ENCODE results near the gene IFNA8. TPM values are rescaled to one million over a fixed set of nuclear protein-coding genes. Genes with fewer than 3 reads are reported as not detected.

Gene IFNA8
- total and polyA plus RNA-seq, 3 experiments from 2014 or later: not detected

DNA sequence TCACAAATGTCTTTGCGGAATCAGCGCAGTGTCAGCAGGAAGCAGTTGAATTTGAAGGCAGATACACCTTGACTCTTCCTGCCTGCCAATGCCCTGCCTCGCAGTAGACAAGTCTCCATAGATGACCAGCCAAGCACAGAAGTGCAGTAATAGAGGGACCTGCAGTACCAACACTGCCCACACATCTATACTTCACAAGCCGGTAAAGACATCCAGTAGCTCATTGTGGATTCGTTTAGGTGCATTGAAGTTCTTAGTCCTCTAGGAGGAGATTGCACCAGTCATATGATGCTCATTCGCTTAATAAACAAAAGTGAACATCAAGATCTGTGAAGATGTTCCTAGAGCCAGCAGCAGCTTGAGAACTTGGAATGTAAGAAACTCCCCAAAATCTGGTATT is 16.6 kb upstream of the IFNA8 start:
- Histone ChIP-seq H3K4me1 (ENCODE audit: insufficient read depth, low read length) (peaks cover 4% of the 10 kb centered on the region), H3K9me3 (ENCODE audit: low read length) (no peaks in the 10 kb centered on the region), H3K4me3 (ENCODE audit: low read length) (no peak overlapping the region), H3K27ac (ENCODE audit: low read depth, low read length) (no peak overlapping the region), H3K36me3 (ENCODE audit: insufficient read depth, low read length) (no peaks in the 10 kb centered on the region), H3K27me3 (ENCODE audit: insufficient read depth, low read length, poor library complexity, severe bottlenecking) (peaks cover 7% of the 10 kb centered on the region)
- Mint-ChIP-seq H3K27me3 (peaks cover 15 to 73% of the 10 kb centered on the region in 2 donors), H3K4me3 (no peak overlapping the region), H3K4me1 (peaks cover 4 to 9% (median 7%) of the 10 kb centered on the region in 3 donors), H3K36me3 (peaks cover 0 to 1% (median 0%) of the 10 kb centered on the region in 3 donors), H3K9me3 (no peaks in the 10 kb centered on the region), H3K27ac (no peak overlapping the region)
- DNase-seq: no peak
- ChIA-PET CTCF (interaction anchor here (1.7 to 1.8 kb wide), 2 partner anchors 13 to 197 kb away, joined by 5 read pairs; no protein-coding TSS in a partner anchor), POLR2A (interaction anchor here (0.5 kb wide), 1 partner anchor 770 kb away, joined by 3 read pairs; the partner anchor contains the start of gene MLLT3)

DNA sequence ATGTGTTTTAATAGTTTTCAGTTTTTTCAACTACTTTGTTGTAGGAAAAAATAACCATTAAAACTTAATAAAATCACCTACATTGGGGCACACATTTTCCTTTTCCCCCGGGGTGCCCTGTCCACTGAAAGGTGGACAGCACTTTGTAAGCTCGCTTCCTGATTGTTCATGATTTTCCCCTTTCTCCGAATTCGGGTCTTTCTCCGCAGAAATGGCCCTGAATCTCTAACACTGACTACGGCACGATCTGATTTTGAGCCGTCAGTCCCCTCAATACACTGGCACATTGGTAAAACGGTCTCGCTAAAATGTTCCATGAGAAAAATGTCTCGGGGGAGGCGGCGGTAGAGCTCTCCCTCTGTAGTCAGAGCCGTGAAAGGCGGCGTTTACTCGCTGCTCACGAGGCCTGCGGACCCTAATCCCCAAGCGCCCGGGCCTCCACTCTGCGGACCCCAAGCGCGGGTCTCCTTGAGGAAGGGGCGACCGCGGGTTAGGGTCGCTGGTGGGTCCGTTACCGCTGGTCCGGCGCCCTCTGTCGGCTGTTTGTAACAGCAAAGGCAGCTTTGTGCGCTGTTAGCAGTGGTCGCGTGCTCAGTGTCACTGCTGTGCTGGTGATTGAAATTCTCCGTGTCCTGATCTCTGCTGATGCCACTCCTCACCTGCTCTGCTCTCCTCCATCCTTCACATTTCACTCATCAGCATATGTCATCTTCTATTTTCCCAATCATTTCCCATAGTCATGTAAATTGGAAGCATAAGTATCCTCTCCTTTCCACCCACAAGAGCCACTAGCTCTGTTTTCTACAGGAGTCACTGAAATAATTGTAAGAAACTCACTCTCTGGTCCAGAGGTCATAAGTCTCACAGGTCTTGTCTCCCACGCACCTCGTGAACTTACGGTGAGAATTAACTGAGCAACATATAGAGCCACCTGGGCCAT is 12.9 kb upstream of the IFNA8 start:
- Mint-ChIP-seq H3K9me3 (no peaks in the 10 kb centered on the region), H3K27ac (peak overlapping the region in 1 of 8 donors; percentile 40), H3K4me3 (peak overlapping the region; percentile 11 to 76 (median 58)), H3K27me3 (peaks cover 21 to 75% of the 10 kb centered on the region in 2 donors), H3K4me1 (peaks cover 4 to 9% (median 7%) of the 10 kb centered on the region in 3 donors), H3K36me3 (peaks cover 0 to 1% (median 0%) of the 10 kb centered on the region in 3 donors)
- Histone ChIP-seq H3K27ac (ENCODE audit: low read depth, low read length) (no peak overlapping the region), H3K9me3 (ENCODE audit: low read length) (no peaks in the 10 kb centered on the region), H3K36me3 (ENCODE audit: insufficient read depth, low read length) (no peaks in the 10 kb centered on the region), H3K27me3 (ENCODE audit: insufficient read depth, low read length, poor library complexity, severe bottlenecking) (no peaks in the 10 kb centered on the region), H3K4me3 (ENCODE audit: low read length) (peak overlapping the region; percentile 44), H3K4me1 (ENCODE audit: insufficient read depth, low read length) (peaks cover 4% of the 10 kb centered on the region)
- peak; percentile 35 to 71 (median 45) for DNase-seq
- ChIA-PET CTCF (interaction anchor here (0.7 to 2.9 kb wide), 33 partner anchors 9 to 393 kb away, joined by 3 to 31 read pairs (median 5); partner anchors contain the start of genes IFNA14 and KLHL9), POLR2A (interaction anchor here (0.6 to 1.2 kb wide), 3 partner anchors 44 to 77 kb away, joined by 3 to 5 read pairs (median 3); no protein-coding TSS in a partner anchor)

DNA sequence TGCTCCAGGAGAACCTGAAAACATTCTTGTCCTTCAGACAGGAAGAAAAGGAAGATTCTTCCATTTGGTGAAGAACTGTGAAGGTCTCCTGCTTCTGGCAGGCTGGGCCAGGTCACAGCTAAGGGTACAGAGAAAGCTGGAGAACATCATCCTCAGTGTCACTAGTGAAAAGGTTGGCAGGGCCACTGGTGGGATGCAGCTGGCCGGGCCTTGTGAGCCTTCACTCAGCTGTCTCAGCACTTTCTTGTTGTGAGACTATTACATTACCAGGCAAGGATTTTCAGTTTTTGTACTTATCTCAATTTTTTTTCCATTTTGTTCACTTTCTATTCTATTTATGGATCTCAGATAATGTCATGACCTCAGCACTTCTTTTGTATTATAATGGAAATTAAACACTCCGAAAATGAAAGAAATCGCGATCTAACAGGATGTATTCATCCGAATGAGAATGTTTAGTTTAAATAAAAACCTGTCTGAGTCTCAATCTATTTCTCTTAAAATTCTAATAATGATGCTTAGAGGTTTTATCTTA is 9.9 kb upstream of the IFNA8 start:
- Histone ChIP-seq H3K9me3 (ENCODE audit: low read length) (no peaks in the 10 kb centered on the region), H3K4me1 (ENCODE audit: insufficient read depth, low read length) (peaks cover 10% of the 10 kb centered on the region), H3K4me3 (ENCODE audit: low read length) (no peak overlapping the region), H3K36me3 (ENCODE audit: insufficient read depth, low read length) (no peaks in the 10 kb centered on the region), H3K27ac (ENCODE audit: low read depth, low read length) (no peak overlapping the region), H3K27me3 (ENCODE audit: insufficient read depth, low read length, poor library complexity, severe bottlenecking) (peaks cover 11% of the 10 kb centered on the region)
- ChIA-PET POLR2A (no interaction called here), CTCF (interaction anchor here (1.4 to 1.8 kb wide), 2 partner anchors 70 to 75 kb away, joined by 4 read pairs; no protein-coding TSS in a partner anchor)
- Mint-ChIP-seq H3K4me3 (no peak overlapping the region), H3K27me3 (peaks cover 30 to 80% of the 10 kb centered on the region in 2 donors), H3K9me3 (no peaks in the 10 kb centered on the region), H3K27ac (no peak overlapping the region), H3K36me3 (peaks cover 0 to 2% (median 0%) of the 10 kb centered on the region in 3 donors), H3K4me1 (peaks cover 8 to 19% (median 9%) of the 10 kb centered on the region in 3 donors)
- DNase-seq: no peak

- Histone ChIP-seq H3K27me3 (ENCODE audit: insufficient read depth, low read length, poor library complexity, severe bottlenecking) (peaks cover 11% of the 10 kb centered on the region), H3K36me3 (ENCODE audit: insufficient read depth, low read length) (no peaks in the 10 kb centered on the region), H3K4me3 (ENCODE audit: low read length) (no peak overlapping the region), H3K27ac (ENCODE audit: low read depth, low read length) (no peak overlapping the region), H3K4me1 (ENCODE audit: insufficient read depth, low read length) (peaks cover 10% of the 10 kb centered on the region), H3K9me3 (ENCODE audit: low read length) (no peaks in the 10 kb centered on the region)
- Mint-ChIP-seq H3K36me3 (peaks cover 0 to 2% (median 0%) of the 10 kb centered on the region in 3 donors), H3K9me3 (no peaks in the 10 kb centered on the region), H3K4me1 (peaks cover 8 to 19% (median 9%) of the 10 kb centered on the region in 3 donors), H3K4me3 (no peak overlapping the region), H3K27me3 (peaks cover 26 to 85% of the 10 kb centered on the region in 2 donors), H3K27ac (no peak overlapping the region)
- no peak for DNase-seq
- POLR2A ChIA-PET: no interaction called here
- CTCF ChIA-PET: interaction anchor here (1.4 kb wide), 1 partner anchor 76 kb away, joined by 4 read pairs; no protein-coding TSS in a partner anchor
Measured at GRCh38 chr9:21399956-21400355, 9.0 kb upstream of the IFNA8 start.

GRCh38 chr9:21402386-21403251 is 6.3 kb upstream of the IFNA8 start:
- Histone ChIP-seq H3K9me3 (ENCODE audit: low read length) (no peaks in the 10 kb centered on the region), H3K27me3 (ENCODE audit: insufficient read depth, low read length, poor library complexity, severe bottlenecking) (peaks cover 11% of the 10 kb centered on the region), H3K27ac (ENCODE audit: low read depth, low read length) (no peak overlapping the region), H3K4me1 (ENCODE audit: insufficient read depth, low read length) (peaks cover 7% of the 10 kb centered on the region), H3K36me3 (ENCODE audit: insufficient read depth, low read length) (no peaks in the 10 kb centered on the region), H3K4me3 (ENCODE audit: low read length) (peak overlapping the region; percentile 17)
- H3K27ac Mint-ChIP-seq: no peak overlapping the region
- H3K9me3 Mint-ChIP-seq: no peaks in the 10 kb centered on the region
- peaks cover 0 to 11% (median 4%) of the 10 kb centered on the region in 3 donors for H3K4me1 Mint-ChIP-seq
- H3K4me3 Mint-ChIP-seq: peak overlapping the region in 6 of 7 donors; percentile 54 to 80 (median 66)
- H3K27me3 Mint-ChIP-seq: peaks cover 21 to 68% of the 10 kb centered on the region in 2 donors
- peaks cover 0 to 1% (median 0%) of the 10 kb centered on the region in 3 donors for H3K36me3 Mint-ChIP-seq
- peak in 1 of 5 donors; percentile 4 for DNase-seq
- CTCF ChIA-PET: interaction anchor here (1.3 to 1.8 kb wide), 4 partner anchors 42 to 84 kb away, joined by 3 to 4 read pairs (median 4); no protein-coding TSS in a partner anchor
- POLR2A ChIA-PET: interaction anchor here (0.7 kb wide), 1 partner anchor 305 kb away, joined by 4 read pairs; no protein-coding TSS in a partner anchor

GRCh38 chr9:21404146-21404545 is 4.8 kb upstream of the IFNA8 start:
- Histone ChIP-seq H3K27me3 (ENCODE audit: insufficient read depth, low read length, poor library complexity, severe bottlenecking) (peaks cover 11% of the 10 kb centered on the region), H3K4me1 (ENCODE audit: insufficient read depth, low read length) (peaks cover 7% of the 10 kb centered on the region), H3K27ac (ENCODE audit: low read depth, low read length) (no peak overlapping the region), H3K36me3 (ENCODE audit: insufficient read depth, low read length) (no peaks in the 10 kb centered on the region), H3K9me3 (ENCODE audit: low read length) (no peaks in the 10 kb centered on the region), H3K4me3 (ENCODE audit: low read length) (no peak overlapping the region)
- Mint-ChIP-seq H3K9me3 (no peaks in the 10 kb centered on the region), H3K36me3 (peaks cover 0 to 1% (median 0%) of the 10 kb centered on the region in 3 donors), H3K27ac (peak overlapping the region in 1 of 8 donors; percentile 11), H3K4me1 (peaks cover 0 to 11% (median 4%) of the 10 kb centered on the region in 3 donors), H3K4me3 (no peak overlapping the region), H3K27me3 (peaks cover 17 to 53% of the 10 kb centered on the region in 2 donors)
- DNase-seq: no peak
- ChIA-PET CTCF (interaction anchor here (0.9 to 1.5 kb wide), 2 partner anchors 40 to 78 kb away, joined by 3 to 4 read pairs; no protein-coding TSS in a partner anchor), POLR2A (no interaction called here)

GRCh38 chr9:21412107-21412506 is 3.2 kb downstream of the IFNA8 start:
- Histone ChIP-seq H3K4me3 (ENCODE audit: low read length) (no peak overlapping the region), H3K36me3 (ENCODE audit: insufficient read depth, low read length) (no peaks in the 10 kb centered on the region), H3K27me3 (ENCODE audit: insufficient read depth, low read length, poor library complexity, severe bottlenecking) (no peaks in the 10 kb centered on the region), H3K27ac (ENCODE audit: low read depth, low read length) (no peak overlapping the region), H3K9me3 (ENCODE audit: low read length) (no peaks in the 10 kb centered on the region), H3K4me1 (ENCODE audit: insufficient read depth, low read length) (no peaks in the 10 kb centered on the region)
- Mint-ChIP-seq H3K36me3 (no peaks in the 10 kb centered on the region), H3K27ac (no peak overlapping the region), H3K9me3 (no peaks in the 10 kb centered on the region), H3K27me3 (peaks cover 12 to 28% of the 10 kb centered on the region in 2 donors), H3K4me3 (no peak overlapping the region), H3K4me1 (no peaks in the 10 kb centered on the region)
- DNase-seq: no peak
- CTCF ChIA-PET: interaction anchor here (1.9 kb wide), 1 partner anchor 86 kb away, joined by 4 read pairs; no protein-coding TSS in a partner anchor
- POLR2A ChIA-PET: interaction anchor here (1.0 kb wide), 1 partner anchor 83 kb away, joined by 3 read pairs; no protein-coding TSS in a partner anchor

Data from CD8-positive, alpha-beta memory T cell (primary cell).